Trophoblast cell (in vitro differentiated cells and primary cell): Measurements from ENCODE around the gene RNF7.
A peak's percentile ranks its signal among the peaks of the same experiment; 100 is the strongest.

Experiments
- DNase-seq, 2 donors: peaks; one replicate each; pipeline ENCODE4 v3.0.0-alpha.2; 2016
- H2AFZ ChIP-seq: 2 replicates; pipeline ENCODE4 v1.6.1; 2013; ENCODE audit warnings: low read length, moderate library complexity, mild to moderate bottlenecking; ENCODE audit not compliant: insufficient read depth, poor library complexity
- H2AK5ac ChIP-seq: 2 replicates; pipeline ENCODE4 v1.6.1; 2013; ENCODE audit warnings: mild to moderate bottlenecking, low read length
- H2BK120ac ChIP-seq: 2 replicates; pipeline ENCODE4 v1.6.1; 2013; ENCODE audit warnings: low read length, mild to moderate bottlenecking, moderate library complexity; ENCODE audit not compliant: insufficient read depth, poor library complexity
- H2BK12ac ChIP-seq: 2 replicates; pipeline ENCODE4 v1.6.1; 2013; ENCODE audit warnings: mild to moderate bottlenecking, low read length, moderate library complexity
- H2BK5ac ChIP-seq: 2 replicates; pipeline ENCODE4 v1.6.1; 2013; ENCODE audit warnings: low read length, low read depth, moderate library complexity, mild to moderate bottlenecking; ENCODE audit not compliant: poor library complexity
- H3K14ac ChIP-seq: 2 replicates; pipeline ENCODE4 v1.6.1; 2013; ENCODE audit warnings: mild to moderate bottlenecking, low read length
- H3K18ac ChIP-seq: 2 replicates; pipeline ENCODE4 v1.6.1; 2013; ENCODE audit warnings: mild to moderate bottlenecking, low read length
- H3K23ac ChIP-seq: 2 replicates; pipeline ENCODE4 v1.6.1; 2013; ENCODE audit warnings: low read length
- H3K27ac ChIP-seq: 2 replicates; pipeline ENCODE4 v1.5.1; 2013; ENCODE audit warnings: low read depth, mild to moderate bottlenecking, inconsistent platforms, low read length, moderate library complexity
- H3K27me3 ChIP-seq: 2 replicates; pipeline ENCODE4 v1.6.1; 2013; ENCODE audit warnings: inconsistent platforms, mild to moderate bottlenecking, low read length, moderate library complexity; ENCODE audit not compliant: insufficient read depth
- H3K36me3 ChIP-seq, 2 experiments: 1 replicate in 1 of 2; 2 replicates in 1 of 2; pipeline ENCODE4 v1.6.1; 2013; ENCODE audit warnings: low read length in 2 of 2, mild to moderate bottlenecking in 2 of 2, moderate library complexity in 1 of 2; ENCODE audit not compliant: insufficient read depth in 2 of 2, control insufficient read depth in 1 of 2
- H3K4ac ChIP-seq: 2 replicates; pipeline ENCODE4 v1.6.1; 2013; ENCODE audit warnings: low read depth, mild to moderate bottlenecking, low read length, moderate library complexity
- H3K4me1 ChIP-seq, 2 experiments: 1 replicate in 1 of 2; 2 replicates in 1 of 2; pipeline ENCODE4 v1.6.1; 2013; ENCODE audit warnings: low read length in 2 of 2, mild to moderate bottlenecking in 2 of 2, moderate library complexity in 1 of 2; ENCODE audit not compliant: insufficient read depth in 2 of 2, control insufficient read depth in 1 of 2
- H3K4me2 ChIP-seq: 2 replicates; pipeline ENCODE4 v1.6.1; 2013; ENCODE audit warnings: inconsistent platforms, mild to moderate bottlenecking, low read length, moderate library complexity
- H3K4me3 ChIP-seq: 2 replicates; pipeline ENCODE4 v1.5.1; 2013; ENCODE audit warnings: mild to moderate bottlenecking, low read depth, low read length, inconsistent platforms
- H3K79me1 ChIP-seq: one replicate; pipeline ENCODE4 v1.6.1; 2013; ENCODE audit warnings: low read length
- H3K79me2 ChIP-seq: 2 replicates; pipeline ENCODE4 v1.6.1; 2013; ENCODE audit warnings: low read length, mild to moderate bottlenecking; ENCODE audit not compliant: control insufficient read depth, insufficient read depth, poor library complexity
- H3K9ac ChIP-seq: 2 replicates; pipeline ENCODE4 v1.6.1; 2013; ENCODE audit warnings: mild to moderate bottlenecking, low read length
- H3K9me3 ChIP-seq: 2 replicates; pipeline ENCODE4 v1.6.1; 2013; ENCODE audit warnings: low read depth, mild to moderate bottlenecking, control low read depth, inconsistent platforms, low read length; ENCODE audit not compliant: insufficient read depth
- H4K12ac ChIP-seq: 2 replicates; pipeline ENCODE4 v1.6.1; 2013; ENCODE audit warnings: low read depth, mild to moderate bottlenecking, low read length, moderate library complexity
- H4K8ac ChIP-seq: 2 replicates; pipeline ENCODE4 v1.6.1; 2013; ENCODE audit warnings: low read depth, mild to moderate bottlenecking, low read length, moderate library complexity
- H4K91ac ChIP-seq: one replicate; pipeline ENCODE4 v1.6.1; 2013; ENCODE audit warnings: low read depth, mild to moderate bottlenecking, low read length, moderate library complexity
- WGBS: extraction: QIAGEN DNeasy Blood & Tissue Kit; methylation state at CpG from one replicate; pipeline ENCODE4 v1.1.7; 2013; ENCODE audit warnings: missing lambda C conversion rate; ENCODE audit not compliant: insufficient read length, insufficient coverage; ENCODE audit errors: extremely low coverage; 5-methylcytosine and 5-hydroxymethylcytosine counted together

RNF7 gene

GRCh38 chr3:141738891-141739363 is 829 bp downstream of the RNF7 start:
- Histone ChIP-seq H4K12ac (peak overlapping the region; percentile 96), H3K79me2 (peaks cover 13% of the 10 kb centered on the region), H3K18ac (peak overlapping the region; percentile 99), H3K23ac (peak overlapping the region; percentile 10), H3K4me1 (peaks cover 3 to 4% of the 10 kb centered on the region in 2 experiments), H3K4me2 (peak overlapping the region; percentile 66), H4K91ac (peak overlapping the region; percentile 98), H3K9me3 (no peaks in the 10 kb centered on the region), H2BK5ac (peak overlapping the region; percentile 96), H3K27me3 (no peaks in the 10 kb centered on the region), H4K8ac (peak overlapping the region; percentile 98), H3K79me1 (peaks cover 9% of the 10 kb centered on the region), H3K9ac (peak overlapping the region; percentile 98), H2AK5ac (peak overlapping the region; percentile 51), H2AFZ (no peak overlapping the region), H3K27ac (peak overlapping the region; percentile 77), H3K4ac (peak overlapping the region; percentile 97), H3K4me3 (peak overlapping the region; percentile 100), H2BK120ac (peak overlapping the region; percentile 95), H3K14ac (peak overlapping the region; percentile 98), H2BK12ac (no peak overlapping the region), H3K36me3 (peaks cover 0 to 4% of the 10 kb centered on the region in 2 experiments)
- no CpG with 5 or more reads among the region's 11 CpGs for WGBS
- DNase-seq: peak in 1 of 2 donors; percentile 43

GRCh38 chr3:141739731-141740130 is 1.6 kb downstream of the RNF7 start:
- H4K8ac ChIP-seq: peak overlapping the region; percentile 24
- H3K9ac ChIP-seq: no peak overlapping the region
- H3K27me3 ChIP-seq: no peaks in the 10 kb centered on the region
- peak overlapping the region; percentile 100 for H3K4ac ChIP-seq
- H2BK12ac ChIP-seq: no peak overlapping the region
- H2BK5ac ChIP-seq: no peak overlapping the region
- no peak overlapping the region for H2BK120ac ChIP-seq
- no peak overlapping the region for H3K23ac ChIP-seq
- no peak overlapping the region for H3K27ac ChIP-seq
- H3K4me3 ChIP-seq: no peak overlapping the region
- peak overlapping the region; percentile 37 for H4K12ac ChIP-seq
- no peak overlapping the region for H4K91ac ChIP-seq
- WGBS: no CpG with 5 or more reads among the region's 2 CpGs
- DNase-seq: no peak
- H3K18ac ChIP-seq: no peak overlapping the region
- H3K9me3 ChIP-seq: no peaks in the 10 kb centered on the region
- H3K79me1 ChIP-seq: peaks cover 9% of the 10 kb centered on the region
- H3K4me1 ChIP-seq: peaks cover 2 to 3% of the 10 kb centered on the region in 2 experiments
- H2AFZ ChIP-seq: peak overlapping the region; percentile 31
- peak overlapping the region; percentile 75 for H2AK5ac ChIP-seq
- peak overlapping the region; percentile 50 for H3K4me2 ChIP-seq
- H3K14ac ChIP-seq: no peak overlapping the region
- peaks cover 0 to 4% of the 10 kb centered on the region in 2 experiments for H3K36me3 ChIP-seq
- H3K79me2 ChIP-seq: peaks cover 13% of the 10 kb centered on the region

DNA sequence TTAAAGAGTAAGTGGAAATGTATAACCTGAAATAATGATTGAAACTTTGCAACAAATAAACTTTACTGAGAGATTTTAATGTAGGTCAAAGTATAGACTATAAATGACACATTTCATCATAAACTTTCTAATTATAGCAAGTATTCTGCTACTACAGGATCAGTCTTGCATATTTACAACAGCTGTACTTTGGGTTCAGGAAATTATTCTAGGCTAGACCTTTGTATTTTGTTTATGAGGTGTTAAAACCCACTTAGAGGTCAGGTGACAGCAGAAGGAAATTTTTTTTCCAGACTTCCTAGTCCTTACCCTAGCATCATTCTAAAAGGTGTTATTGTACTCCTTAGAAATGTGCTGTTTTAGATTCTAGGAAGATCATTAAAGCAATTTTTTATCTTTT is 2.3 kb downstream of the RNF7 start:
- H3K79me1 ChIP-seq: peaks cover 9% of the 10 kb centered on the region
- no peak overlapping the region for H3K4ac ChIP-seq
- H3K79me2 ChIP-seq: peaks cover 13% of the 10 kb centered on the region
- no peak overlapping the region for H4K12ac ChIP-seq
- H3K27me3 ChIP-seq: no peaks in the 10 kb centered on the region
- H3K18ac ChIP-seq: no peak overlapping the region
- H2AK5ac ChIP-seq: no peak overlapping the region
- H3K4me3 ChIP-seq: no peak overlapping the region
- H4K8ac ChIP-seq: no peak overlapping the region
- no peak overlapping the region for H2BK120ac ChIP-seq
- H3K23ac ChIP-seq: no peak overlapping the region
- H2BK5ac ChIP-seq: no peak overlapping the region
- peaks cover 2 to 3% of the 10 kb centered on the region in 2 experiments for H3K4me1 ChIP-seq
- no peak overlapping the region for H2BK12ac ChIP-seq
- H3K9me3 ChIP-seq: no peaks in the 10 kb centered on the region
- H3K36me3 ChIP-seq: peaks cover 4 to 6% of the 10 kb centered on the region in 2 experiments
- no peak overlapping the region for H2AFZ ChIP-seq
- H4K91ac ChIP-seq: no peak overlapping the region
- no peak overlapping the region for H3K14ac ChIP-seq
- no peak overlapping the region for H3K27ac ChIP-seq
- no peak for DNase-seq
- no peak overlapping the region for H3K9ac ChIP-seq
- H3K4me2 ChIP-seq: no peak overlapping the region

DNA sequence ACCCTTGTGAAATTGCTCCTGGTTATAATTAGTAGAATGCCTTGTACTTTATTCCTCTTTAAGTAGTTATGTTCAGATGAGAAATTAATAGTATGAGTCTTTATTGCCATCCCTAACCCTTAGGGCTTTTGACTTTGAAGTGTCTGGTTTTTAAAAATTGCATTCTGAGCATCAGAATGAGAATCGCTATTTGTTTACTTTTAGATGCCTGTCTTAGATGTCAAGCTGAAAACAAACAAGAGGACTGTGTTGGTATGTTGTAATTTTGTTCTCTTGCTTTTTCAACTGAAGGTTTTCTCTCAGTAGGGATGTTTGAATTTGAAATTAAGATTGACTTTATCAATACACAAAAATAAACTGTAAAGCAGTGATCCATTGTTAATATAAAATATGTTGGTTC is 5.2 kb downstream of the RNF7 start:
- Histone ChIP-seq H4K12ac (no peak overlapping the region), H2BK5ac (no peak overlapping the region), H3K36me3 (peaks cover 13 to 16% of the 10 kb centered on the region in 2 experiments), H2BK12ac (no peak overlapping the region), H3K14ac (no peak overlapping the region), H2AFZ (no peak overlapping the region), H4K91ac (no peak overlapping the region), H3K27me3 (no peaks in the 10 kb centered on the region), H3K9ac (no peak overlapping the region), H2AK5ac (no peak overlapping the region), H3K4me3 (no peak overlapping the region), H3K4ac (no peak overlapping the region), H3K27ac (no peak overlapping the region), H4K8ac (no peak overlapping the region), H2BK120ac (no peak overlapping the region), H3K9me3 (no peaks in the 10 kb centered on the region), H3K4me1 (peaks cover 2 to 3% of the 10 kb centered on the region in 2 experiments), H3K18ac (no peak overlapping the region), H3K4me2 (no peak overlapping the region), H3K23ac (no peak overlapping the region), H3K79me1 (peaks cover 6% of the 10 kb centered on the region), H3K79me2 (peaks cover 11% of the 10 kb centered on the region)
- WGBS: no CpG with 5 or more reads among the region's 1 CpG
- DNase-seq: no peak
